ENCODE measurements around the gene CTBP2. TPM values are rescaled to one million over a fixed set of nuclear protein-coding genes. Genes with fewer than 3 reads are reported as not detected.
A peak's percentile ranks its signal among the peaks of the same experiment; 100 is the strongest.

The CTBP2 gene
- total RNA-seq, 6 experiments from 2014 or later, result 70.6 to 86.9 (median 78.8) TPM

DNA sequence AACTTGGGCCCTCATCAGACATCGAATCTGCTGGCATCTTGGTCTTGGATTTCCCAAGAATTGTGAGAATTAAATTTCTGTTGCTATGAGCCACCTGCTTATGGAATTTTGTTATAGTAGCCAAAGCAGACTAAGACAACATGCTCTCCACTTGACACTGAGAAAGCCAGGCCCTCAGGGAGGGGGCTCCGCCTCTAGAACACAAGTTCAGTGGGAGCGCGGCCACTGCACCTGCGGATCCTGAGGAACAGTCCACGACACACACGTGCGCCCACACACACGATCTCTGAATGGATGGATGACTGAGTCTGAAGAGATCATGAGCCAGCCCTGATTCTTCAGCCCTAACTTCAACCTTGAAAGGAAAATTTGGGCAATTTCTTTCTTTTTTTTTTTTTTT lies 73.7 kb downstream of the CTBP2 start:
- TF ChIP-seq, protein P1, sequence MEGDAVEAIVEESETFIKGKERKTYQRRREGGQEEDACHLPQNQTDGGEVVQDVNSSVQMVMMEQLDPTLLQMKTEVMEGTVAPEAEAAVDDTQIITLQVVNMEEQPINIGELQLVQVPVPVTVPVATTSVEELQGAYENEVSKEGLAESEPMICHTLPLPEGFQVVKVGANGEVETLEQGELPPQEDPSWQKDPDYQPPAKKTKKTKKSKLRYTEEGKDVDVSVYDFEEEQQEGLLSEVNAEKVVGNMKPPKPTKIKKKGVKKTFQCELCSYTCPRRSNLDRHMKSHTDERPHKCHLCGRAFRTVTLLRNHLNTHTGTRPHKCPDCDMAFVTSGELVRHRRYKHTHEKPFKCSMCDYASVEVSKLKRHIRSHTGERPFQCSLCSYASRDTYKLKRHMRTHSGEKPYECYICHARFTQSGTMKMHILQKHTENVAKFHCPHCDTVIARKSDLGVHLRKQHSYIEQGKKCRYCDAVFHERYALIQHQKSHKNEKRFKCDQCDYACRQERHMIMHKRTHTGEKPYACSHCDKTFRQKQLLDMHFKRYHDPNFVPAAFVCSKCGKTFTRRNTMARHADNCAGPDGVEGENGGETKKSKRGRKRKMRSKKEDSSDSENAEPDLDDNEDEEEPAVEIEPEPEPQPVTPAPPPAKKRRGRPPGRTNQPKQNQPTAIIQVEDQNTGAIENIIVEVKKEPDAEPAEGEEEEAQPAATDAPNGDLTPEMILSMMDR (IDR thresholded peaks at IDR 0.05), result no peak
- no peak overlapping the region for H3K4me3 Mint-ChIP-seq
- H3K9me3 Mint-ChIP-seq, result no peaks in the 10 kb centered on the region

DNA sequence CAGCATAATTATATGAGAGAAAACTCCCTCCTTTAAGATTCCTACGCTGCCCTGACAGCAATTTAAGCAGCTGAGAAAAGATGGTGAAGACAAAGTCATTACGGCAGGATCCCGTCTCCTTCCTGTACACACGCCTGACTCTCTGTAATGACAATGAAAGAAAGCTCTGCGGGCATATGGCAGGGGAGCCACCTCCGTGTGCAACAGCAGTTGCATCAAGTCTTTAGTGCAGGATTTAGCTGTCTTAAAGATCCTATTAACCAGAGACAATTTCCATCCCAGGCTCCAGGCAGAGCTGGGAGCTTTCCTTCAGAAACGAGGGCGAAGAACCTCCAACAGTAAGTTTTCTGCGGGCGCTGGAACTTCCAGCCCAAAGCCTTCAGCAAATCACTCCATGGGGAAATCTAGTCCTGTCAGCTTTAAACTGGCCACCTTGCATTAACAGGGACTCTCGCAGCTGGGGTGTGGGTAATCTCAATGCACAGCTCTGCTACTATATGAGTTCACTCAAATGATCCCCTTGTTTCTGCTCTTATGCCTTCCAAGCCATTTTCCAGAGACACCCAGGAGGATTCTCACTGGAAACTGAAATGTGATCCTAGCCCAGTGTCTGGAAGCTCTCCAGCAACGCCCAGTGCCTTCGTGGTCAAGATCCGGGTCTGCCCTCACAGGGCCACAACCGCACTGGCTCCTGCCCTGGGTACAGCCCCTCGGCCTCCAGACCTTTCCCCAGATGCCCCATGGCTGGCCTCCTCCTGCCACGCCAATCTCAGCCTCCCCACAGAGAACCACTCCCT lies 74.9 kb downstream of the CTBP2 start:
- Mint-ChIP-seq H3K9me3 (no peaks in the 10 kb centered on the region), H3K36me3 (ENCODE audit: low read depth) (peaks cover 41% of the 10 kb centered on the region), H3K27ac (peak overlapping the region; percentile 99), H3K27me3 (ENCODE audit: insufficient read depth) (peaks cover 12% of the 10 kb centered on the region), H3K4me1 (ENCODE audit: low read depth) (peaks cover 72% of the 10 kb centered on the region), H3K4me3 (no peak overlapping the region)
- TF ChIP-seq, protein P1 (IDR thresholded peaks at IDR 0.05), result no peak
- no peak for DNase-seq

More for the DNA sequence above, 73.7 kb downstream of the CTBP2 start:
- peaks cover 36% of the 10 kb centered on the region for H3K36me3 Mint-ChIP-seq (ENCODE audit: low read depth)
- DNase-seq, result no peak
- no peak overlapping the region; the same call in 1 of the 2 replicates for H3K27ac Mint-ChIP-seq
- H3K4me1 Mint-ChIP-seq (ENCODE audit: low read depth), result peaks cover 73% of the 10 kb centered on the region
- peaks cover 10% of the 10 kb centered on the region for H3K27me3 Mint-ChIP-seq (ENCODE audit: insufficient read depth)

DNA sequence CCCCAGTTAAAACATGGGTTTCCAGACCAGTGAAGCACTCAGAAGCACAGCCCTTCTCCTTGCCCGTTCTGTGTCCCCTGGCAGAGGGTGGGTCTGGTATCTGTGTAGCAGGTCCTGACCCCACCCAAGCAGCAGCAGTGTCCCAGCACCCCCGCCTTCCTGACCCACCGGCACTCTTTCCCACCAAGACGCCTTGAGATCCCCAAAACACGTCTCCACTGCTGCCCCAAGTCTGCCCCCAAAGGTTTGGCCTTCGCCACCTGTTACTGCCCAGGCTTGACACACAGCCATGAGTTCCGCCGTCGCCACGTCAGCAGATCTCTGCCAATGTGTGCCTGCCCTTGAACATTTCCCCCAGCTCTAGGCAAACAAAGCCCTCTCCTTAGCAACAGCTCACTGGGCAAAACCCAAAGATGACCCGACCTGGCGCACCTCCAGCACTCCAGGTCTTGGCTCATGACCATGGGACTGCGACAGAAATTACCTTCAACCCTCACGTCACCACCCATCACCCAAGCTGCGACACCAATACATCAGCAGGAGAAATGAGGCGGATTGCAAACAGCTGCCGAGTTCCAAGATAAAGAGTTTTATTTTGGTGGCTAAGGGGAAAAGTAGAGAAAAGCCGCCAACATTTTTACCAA lies 75.6 kb downstream of the CTBP2 start:
- no peak for DNase-seq
- Mint-ChIP-seq H3K36me3 (ENCODE audit: low read depth) (peaks cover 41% of the 10 kb centered on the region), H3K27ac (peak overlapping the region; percentile 99), H3K4me1 (ENCODE audit: low read depth) (peaks cover 72% of the 10 kb centered on the region), H3K9me3 (no peaks in the 10 kb centered on the region), H3K27me3 (ENCODE audit: insufficient read depth) (peaks cover 12% of the 10 kb centered on the region), H3K4me3 (no peak overlapping the region)
- TF ChIP-seq, protein P1 (IDR thresholded peaks at IDR 0.05), result no peak

DNA sequence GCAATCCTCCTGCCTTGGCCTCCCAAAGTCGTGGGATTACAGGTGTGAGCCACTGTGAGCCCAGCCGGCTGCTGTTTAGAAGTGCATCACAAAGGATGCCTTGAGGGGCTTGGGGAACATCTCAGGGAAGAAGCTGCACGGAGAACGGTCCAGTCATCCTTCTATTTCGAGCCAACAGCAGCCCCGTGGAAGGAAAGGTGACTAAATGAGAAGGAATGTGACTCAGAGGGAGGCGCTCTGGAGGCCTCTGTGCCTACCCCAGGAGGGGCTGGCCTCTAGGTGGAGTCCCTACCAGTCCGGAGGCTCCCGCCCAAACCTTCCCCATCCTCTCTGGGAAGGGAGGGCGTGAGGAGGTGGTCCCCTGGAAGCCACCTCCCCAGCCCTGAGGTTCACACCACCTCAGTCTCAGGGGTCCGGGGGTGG lies 76.2 kb downstream of the CTBP2 start:
- TF ChIP-seq, protein P1 (IDR thresholded peaks at IDR 0.05), result peak; percentile 68
- H3K27ac Mint-ChIP-seq, result peak overlapping the region; percentile 99
- peaks cover 12% of the 10 kb centered on the region for H3K27me3 Mint-ChIP-seq (ENCODE audit: insufficient read depth)
- peaks cover 72% of the 10 kb centered on the region for H3K4me1 Mint-ChIP-seq (ENCODE audit: low read depth)
- H3K36me3 Mint-ChIP-seq (ENCODE audit: low read depth), result peaks cover 41% of the 10 kb centered on the region
- DNase-seq, result peak; percentile 91
- H3K9me3 Mint-ChIP-seq, result no peaks in the 10 kb centered on the region
- peak overlapping the region; percentile 85 for H3K4me3 Mint-ChIP-seq

DNA sequence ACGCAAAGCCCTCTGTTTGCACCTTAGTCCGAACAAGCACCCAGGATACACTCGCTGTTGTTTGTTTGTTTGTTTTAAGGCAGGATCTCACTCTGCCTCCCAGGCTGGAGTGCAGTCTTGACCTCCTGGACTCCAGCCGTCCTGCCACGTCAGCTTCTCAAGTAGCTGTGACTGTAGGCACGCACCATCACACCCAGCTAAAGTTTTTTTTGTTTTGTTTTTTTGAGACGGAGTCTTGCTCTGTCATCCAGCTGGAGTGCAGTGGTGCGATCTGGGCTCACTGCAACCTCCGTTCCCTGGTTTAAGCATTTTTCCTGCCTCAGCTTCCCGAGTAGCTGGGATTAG lies 76.8 kb downstream of the CTBP2 start:
- peak overlapping the region; percentile 85 for H3K4me3 Mint-ChIP-seq
- peak overlapping the region; percentile 99 for H3K27ac Mint-ChIP-seq
- no peaks in the 10 kb centered on the region for H3K9me3 Mint-ChIP-seq
- peaks cover 12% of the 10 kb centered on the region for H3K27me3 Mint-ChIP-seq (ENCODE audit: insufficient read depth)
- TF ChIP-seq, protein P1 (IDR thresholded peaks at IDR 0.05), result no peak
- peak; percentile 92 for DNase-seq
- peaks cover 38% of the 10 kb centered on the region for H3K36me3 Mint-ChIP-seq (ENCODE audit: low read depth)
- H3K4me1 Mint-ChIP-seq (ENCODE audit: low read depth), result peaks cover 68% of the 10 kb centered on the region
